HG03060 (cell line): ENCODE measurements around the gene NCAN.
"Not testable (repeated sequence)": the region's sequence is repeated elsewhere in the genome, so short reads cannot be mapped to it uniquely, and the experiment has no call there.

Source experiments
- ATAC-seq: cut with Tn5 transposase; IDR thresholded peaks from one replicate; pipeline ENCODE4 v1.9.1; 2021; ENCODE audit warnings: low read depth, moderate number of reproducible peaks; ENCODE audit not compliant: unreplicated experiment

The NCAN gene

DNA sequence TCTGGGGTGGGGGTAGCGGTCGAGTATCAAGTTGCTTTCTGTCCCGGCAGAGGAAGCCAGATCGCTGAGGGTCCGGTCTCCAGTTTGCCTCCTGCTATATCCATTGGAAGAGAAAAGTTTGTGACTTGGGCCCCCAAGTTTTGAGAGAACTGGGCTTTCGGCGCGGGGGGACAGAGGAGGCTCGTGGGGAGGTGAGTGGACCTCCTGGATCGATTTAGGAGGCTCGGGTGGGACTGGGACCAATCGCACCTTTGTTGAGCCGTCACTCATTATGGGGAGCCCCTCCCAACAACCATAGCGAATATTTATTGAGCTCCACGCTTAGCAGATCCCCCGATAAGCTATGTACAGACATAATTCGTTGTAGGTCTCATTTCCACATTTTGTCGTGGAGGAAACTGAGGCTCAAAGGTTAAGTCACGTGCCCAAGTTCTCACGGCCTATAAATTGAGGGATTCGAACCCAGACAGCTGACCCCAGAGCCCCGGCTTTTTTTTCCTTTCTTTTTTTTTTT is 18.8 kb upstream of the NCAN start:
- ATAC-seq = no peak

DNA sequence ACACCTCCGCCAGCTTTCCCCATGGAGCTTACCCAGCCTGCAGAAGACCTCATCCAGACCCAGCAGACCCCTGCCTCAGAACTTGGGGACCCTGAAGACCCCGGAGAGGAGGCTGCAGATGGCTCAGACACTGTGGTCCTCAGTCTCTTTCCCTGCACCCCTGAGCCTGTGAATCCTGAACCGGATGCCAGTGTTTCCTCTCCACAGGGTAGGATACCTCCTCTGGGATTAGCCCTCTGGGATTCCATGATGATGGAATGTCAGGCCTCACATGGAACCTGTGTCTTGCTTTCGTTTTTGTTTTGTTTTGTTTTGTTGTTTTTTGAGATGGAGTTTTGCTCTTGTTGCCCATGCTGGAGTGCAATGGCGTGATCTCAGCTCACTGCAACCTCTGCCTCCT is 17.8 kb upstream of the NCAN start:
- ATAC-seq = no peak

DNA sequence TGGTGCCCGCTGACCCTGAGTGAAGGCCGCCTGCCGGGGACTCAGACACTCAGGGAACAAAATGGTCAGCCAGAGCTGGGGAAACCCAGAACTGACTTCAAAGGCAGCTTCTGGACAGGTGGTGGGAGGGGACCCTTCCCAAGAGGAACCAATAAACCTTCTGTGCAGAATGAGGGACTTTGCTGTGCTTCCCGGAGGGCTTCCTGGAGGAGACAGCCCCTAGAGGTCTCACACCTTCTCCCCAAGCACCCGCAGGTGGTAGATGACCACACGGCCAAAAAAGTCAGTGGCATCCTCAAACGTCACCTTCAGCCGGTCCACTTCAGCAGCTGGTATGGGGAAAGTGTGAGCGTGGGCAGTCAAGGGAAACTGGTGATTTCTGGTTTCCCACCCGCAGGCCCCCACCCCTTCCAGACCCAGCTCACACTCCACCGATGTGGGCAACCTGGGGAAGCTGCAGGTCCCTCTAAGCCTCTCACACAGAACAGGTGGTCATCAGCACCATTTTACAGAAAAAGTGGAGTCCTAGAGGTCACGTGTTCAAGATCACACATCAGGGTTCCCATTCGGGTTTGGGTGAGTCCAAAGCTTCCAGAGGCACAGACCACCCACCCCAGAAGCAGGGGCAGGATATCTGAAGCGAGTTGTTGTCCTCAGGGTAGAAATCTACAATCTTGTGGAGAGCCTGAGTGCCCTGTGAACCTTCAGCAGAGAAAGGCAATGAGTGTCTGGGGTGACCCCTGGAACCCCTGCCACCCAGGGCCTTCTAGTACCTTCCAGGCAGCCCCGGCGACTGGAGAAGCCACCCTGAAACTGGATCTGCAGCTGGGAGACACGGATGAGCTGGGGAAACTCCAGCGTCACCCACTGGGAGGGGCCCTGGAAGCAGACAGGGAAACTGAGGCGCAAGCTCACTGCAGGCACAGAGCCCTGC is 9.8 kb upstream of the NCAN start:
- no peak for ATAC-seq

DNA sequence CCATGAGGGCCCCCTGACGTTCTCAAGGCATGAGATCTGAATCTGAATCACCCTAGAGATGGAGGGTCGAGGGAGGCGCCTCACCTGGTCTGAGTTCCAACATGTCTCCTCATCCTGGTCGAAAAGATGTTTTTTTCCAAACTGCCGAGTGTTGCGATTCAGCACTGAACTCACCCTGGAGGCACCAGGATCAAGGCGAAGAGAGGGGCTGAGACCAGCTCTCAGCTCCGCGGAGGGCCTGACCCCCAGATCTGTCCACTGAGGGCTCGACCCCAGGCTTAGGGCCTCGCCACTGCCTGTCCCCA is 9.1 kb upstream of the NCAN start:
- no peak for ATAC-seq

DNA sequence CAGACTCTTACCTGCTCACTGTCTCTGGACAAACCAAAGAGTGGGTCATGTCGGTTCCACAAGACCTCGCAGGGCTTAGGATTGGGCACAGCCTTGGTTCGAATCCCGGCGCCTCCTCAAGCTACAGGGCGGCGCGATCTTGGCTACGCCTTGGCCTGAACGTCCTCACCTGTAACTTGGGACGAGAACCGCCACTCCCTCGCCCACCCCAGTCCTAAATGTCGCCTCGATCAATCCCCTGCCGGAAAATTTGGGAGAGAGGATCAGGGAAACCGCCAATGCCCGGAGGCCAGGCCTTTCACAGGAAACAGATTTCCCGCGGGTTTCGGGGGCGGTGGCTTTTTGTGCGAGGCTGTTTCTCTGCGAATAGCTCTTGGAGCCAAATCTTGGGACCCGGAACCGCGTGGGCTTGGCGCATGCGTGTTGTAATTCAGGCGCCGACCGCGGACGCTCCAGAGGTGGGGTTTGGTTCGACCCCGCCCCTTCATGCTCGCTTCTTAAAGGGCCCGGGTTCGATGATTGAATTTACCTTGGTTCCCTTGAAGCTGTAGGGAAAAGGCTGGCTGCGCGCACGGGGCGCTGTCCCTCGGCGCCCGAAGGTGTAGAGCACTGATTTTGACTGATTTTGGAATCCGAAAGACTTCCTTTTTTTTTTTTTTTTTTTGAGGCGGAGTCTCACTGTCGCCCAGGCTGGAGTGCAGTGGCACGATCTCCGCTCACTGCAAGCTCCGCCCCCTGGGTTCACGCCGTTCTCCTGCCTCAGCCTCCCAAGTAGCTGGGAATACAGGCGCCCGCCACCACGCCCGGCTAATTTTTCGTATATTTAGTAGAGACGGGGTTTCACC is 8.5 kb upstream of the NCAN start, which contains the start of gene NR2C2AP:
TSS of gene NR2C2AP (minus strand) at position 403 of the 845 bp plus-strand sequence. CDS start at position 49, 354 bp downstream.
- no peak for ATAC-seq

DNA sequence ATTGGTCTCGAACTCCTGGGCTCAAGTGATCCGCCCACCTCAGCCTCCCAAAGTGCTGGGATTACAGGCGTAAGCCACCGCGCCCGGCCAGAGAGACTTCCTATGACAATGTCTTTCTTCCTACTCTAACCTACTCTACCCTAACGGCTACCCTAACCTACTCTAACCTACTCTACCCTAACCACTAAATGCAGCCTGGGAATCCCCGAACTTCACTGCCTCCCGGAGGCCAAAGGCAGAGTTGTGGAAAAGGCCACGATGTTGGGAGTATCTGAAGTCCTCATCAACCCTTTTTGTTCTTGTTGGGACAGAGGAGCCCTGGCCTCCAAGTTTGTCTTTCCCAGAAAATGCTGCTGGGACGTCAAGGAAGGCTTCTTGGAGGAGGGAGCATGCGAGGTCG is 7.6 kb upstream of the NCAN start:
- no peak for ATAC-seq

DNA sequence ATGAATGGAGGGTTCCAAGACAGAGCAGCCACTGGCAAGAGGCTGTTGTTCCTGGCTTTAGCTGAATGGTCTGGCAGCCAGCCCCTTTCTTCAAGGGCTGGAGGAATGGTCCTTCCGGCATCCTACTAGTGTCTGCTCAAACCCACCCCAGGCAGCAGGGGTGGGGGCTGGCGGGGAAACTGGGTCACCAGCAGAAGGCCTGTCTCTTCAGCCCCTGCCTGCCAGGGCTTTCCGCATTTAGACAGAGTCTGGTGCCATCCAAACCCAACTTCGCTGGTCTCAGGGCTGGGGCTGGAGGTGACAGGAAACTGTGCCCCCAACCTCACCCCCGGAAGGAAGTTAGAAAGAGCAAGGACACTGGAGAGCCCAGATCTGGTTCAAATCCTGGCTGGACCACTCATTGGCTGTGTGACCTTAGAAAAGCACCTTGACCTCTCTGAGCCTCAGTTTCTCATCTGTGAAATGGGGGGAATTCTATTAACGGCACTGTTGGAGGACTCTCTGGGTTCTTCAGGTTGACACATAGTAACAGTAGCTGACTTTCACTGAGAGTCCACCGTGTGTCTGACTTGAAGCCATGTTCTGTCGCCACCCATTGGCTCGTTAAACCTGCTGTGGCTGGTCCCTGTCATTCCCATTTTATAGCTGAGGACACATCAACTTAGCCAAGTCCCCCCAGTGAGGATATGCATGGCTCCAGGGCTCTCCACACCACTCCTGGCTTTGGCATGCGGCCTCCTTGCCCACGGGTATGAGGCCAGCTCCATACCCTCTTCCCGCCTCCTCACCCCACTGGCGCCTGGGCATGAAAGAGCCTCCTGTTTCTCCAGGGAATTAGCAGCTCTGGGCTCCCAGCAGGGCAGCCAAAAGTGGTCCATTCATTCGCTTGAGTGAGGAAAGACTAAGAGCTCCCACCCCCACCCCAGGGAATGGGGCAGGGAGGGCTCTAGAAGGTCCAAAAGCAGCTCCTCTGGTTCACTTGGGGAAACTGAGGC is 6.0 kb upstream of the NCAN start:
- ATAC-seq = no peak

DNA sequence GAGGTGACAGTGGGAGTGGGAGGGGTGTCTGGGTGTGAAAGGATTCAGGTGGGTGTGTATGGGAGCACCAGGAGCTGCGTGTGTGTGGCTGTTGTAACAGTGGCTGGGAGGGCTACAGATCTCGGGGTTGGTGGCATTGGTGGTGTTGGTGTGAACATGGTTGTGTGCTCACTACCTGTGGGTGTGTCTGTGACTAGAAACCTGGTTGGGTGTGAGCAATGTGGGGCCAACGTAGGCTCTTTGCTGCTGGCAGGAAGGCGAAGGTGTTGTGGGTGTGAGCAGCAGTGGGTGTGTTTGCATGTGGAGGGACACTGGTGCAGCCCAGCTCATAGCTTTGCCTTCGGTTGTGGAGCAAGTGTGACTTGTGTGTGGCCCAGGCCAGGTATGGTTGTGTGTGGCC is 4.8 kb upstream of the NCAN start:
- no peak for ATAC-seq

DNA sequence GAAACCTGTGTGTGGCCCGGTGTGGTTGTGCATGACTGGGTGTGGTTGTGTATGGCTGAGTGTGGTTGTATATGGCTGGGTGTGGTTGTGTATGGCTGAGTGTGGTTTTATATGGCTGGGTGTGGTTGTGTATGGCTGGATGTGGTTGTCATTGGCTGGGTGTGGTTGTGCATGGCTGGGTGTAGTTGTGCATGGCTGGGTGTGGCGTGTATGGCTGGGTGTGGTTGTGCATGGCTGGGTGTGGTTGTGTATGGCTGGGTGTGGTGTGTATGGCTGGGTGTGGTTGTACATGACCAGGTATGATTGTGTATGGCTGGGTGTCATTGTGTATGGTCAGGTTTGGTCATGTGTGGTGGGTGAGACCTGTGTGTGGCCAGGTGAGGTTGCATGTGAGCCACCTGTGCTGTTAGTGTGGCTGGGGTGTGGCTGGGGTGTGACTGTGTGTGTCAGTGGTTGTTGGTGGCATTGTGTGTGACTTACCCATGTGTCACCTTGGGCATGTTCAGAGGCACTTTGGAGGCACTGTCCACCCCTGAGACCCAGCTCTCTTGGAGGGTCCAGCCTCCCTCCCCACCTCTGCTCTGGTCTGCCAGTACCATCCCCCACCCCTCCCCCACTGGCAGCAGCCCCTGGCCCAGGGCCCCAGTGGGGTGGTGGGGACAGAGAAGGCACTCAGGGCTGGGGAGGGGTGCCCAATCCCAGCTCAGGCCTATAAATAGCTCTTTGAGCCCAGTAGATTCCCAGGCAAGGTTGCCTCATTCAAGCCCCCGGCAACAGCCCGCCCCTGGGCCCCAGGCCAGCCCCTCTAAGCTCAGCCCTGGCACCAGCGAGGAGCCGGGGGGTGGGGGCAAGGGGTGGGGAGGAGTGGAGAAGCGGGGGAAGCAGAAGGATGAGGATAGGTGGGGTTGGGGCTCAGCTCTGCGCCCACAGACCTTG is 3.9 kb upstream of the NCAN start:
- no peak for ATAC-seq

DNA sequence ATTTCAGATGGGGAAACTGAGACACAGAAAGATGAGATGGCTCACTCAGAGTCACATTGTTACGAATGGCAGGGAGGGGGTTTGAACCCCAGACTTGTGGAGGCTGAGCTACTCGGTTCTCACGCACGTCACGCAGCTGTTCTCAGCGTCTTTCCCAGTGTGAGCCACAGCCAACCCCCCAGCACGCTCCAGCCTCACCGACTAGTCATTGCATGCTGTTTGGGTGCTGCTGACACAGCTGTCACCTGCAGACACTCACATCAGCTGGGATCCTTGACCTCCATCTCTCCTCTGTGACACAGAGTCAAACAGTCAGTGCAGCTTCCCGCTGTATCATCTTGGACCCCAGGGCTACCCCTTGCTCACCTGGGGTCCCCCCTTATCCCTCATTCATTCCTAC is 2.4 kb upstream of the NCAN start:
- no peak for ATAC-seq

DNA sequence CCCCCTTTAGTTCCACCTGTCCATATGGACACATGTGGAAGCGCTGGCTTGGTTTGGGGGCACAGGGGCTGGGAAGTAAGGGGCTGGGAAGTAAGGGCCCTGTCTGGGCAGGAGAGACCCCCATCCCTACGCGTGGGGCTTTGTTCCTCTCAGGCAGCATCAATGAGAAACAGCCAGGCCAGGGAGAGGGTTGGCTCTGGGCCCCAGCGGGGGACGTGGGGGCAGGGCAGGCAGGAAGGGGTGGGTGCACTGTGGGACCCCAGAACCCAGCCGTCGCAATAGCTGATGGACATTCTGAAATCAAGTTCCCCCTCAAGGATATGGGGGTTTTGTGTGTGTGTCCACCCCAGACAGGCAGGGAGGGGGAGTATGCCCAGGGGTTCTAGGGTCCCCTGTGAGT is 1.2 kb downstream of the NCAN start:
- ATAC-seq = no peak

DNA sequence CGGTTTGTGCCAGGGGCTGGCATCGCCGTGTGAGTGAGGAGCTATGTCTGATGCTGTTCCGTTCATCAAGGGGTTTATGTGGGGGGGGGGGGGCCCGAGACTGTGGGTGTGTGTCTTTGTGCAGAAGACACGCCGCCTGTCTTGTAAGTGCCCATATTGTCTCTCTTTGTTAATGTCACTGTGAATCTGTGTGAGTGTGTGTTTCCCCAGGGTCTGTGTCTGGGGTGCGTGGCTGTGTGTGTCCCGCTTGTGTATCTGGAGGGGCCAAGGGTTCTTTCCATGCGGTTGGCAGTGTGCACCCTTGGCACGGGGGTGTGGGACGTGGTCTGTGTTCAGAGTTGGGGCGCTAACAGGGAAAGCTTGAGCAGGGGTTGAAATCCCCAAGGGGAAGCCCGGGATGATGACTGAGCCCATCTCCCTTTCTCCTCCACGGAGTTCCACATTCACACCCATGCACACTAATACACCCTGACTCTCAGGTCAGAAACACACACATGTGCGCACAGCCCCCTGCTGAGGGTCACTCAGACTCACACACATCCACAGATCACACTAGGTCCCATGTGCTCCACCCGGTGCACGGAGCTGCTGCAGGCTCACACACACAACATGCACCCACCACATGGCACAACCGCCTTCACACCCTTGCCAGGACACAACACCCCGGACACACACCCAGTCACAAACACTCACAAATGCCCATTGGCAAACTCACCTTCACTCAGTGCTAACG is 1.8 kb downstream of the NCAN start:
- no peak for ATAC-seq

DNA sequence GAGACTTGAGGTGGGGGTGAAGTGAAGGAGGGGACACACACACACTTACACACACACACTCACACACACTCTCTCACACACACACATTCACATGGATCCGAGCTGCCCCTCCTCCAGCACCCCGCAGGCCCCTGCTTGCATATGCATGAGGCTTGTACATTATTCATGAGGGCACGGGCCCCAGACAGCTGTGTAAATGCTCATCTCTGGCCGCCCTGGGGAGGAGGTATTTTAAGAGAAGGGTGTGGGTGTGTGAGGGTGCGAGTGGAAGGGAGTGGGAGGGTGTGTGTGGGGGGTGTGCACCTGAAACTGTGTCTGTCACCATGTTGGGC is 2.4 kb downstream of the NCAN start:
- ATAC-seq = no peak

DNA sequence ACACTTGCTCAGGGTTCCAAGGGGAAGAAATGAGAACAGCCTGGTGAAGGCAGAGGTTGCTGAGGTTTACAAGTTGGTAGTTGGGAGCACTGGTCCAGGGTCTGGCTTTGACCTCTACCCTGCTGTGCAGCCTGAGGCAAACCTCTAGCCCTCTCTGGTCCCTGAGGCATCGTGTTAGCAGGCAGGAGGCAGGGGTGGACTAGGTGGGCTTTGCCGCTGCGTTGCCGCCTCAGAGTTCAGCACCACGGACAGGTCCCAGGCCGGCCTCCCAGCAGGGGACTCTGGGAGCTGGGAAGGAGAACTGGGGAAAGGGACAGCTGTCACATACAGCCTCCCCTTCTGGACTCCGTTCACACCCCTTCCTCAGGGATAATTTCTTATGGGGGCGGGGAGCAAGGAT is 3.1 kb downstream of the NCAN start:
- ATAC-seq = no peak

DNA sequence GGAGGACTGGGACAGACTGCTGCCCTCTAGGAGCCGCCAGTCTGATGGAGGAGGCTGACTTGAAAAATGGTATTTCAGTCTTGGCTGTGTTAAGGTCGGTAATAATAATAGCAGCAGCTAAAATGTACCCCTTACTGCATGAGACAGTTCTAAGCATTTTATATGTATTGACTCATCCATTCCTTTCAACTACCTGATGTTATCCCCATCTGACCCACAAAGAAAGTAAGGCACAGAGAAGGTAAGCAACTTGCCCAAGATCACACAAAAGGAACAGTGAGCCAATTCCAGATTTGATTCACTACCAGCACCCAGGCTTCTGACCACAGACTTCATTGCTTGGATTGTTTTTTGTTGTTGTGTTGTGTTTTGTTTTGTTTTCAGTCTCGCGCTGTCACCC is 4.0 kb downstream of the NCAN start:
- no peak for ATAC-seq

DNA sequence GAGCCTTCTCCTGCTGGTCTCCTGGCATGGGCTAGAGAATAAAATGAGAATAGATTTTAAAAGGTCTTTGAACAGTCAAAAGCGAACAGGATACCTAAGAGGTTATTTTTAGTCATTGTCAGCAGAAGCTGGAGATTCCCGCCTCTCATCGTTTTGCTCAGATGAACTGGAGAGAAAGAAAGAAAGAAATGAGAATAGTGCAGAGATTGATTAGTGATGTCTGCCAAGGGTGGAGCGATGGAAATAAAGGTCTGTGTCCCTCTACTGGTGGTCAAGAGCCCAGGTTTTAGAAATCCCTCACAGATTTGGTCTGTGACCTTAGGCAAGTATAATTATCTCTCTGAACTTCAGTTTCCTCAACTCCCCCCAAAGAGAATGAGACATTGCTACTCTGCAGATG is 5.3 kb downstream of the NCAN start:
- ATAC-seq = no peak

DNA sequence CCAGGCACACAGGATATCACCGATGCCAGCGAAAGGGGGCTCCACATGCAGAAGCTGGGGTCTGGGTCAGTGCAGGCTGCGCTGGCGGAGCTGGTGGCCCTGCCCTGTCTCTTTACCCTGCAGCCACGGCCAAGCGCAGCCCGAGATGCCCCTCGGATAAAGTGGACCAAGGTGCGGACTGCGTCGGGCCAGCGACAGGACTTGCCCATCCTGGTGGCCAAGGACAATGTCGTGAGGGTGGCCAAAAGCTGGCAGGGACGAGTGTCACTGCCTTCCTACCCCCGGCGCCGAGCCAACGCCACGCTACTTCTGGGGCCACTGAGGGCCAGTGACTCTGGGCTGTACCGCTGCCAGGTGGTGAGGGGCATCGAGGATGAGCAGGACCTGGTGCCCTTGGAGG is 7.2 kb downstream of the NCAN start:
- no peak for ATAC-seq

DNA sequence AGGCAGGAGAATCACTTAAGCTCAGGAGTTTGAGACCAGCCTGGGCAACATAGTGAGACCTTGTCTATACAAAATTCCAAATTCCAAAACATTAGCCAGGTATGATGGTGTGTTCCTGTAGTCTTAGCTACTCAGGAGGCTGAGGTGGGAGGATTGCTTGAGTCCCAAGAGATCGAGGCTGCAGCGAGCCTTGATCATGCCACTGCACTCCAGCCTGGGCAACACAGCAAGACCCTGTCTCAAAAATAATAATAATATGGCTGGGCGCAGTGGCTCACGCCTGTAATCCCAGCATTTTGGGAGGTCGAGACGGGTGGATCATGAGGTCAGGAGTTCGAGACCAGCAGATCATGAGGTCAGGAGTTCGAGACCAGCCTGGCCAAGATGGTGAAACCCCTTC is 9.2 kb downstream of the NCAN start:
- not testable (repeated sequence) for ATAC-seq

DNA sequence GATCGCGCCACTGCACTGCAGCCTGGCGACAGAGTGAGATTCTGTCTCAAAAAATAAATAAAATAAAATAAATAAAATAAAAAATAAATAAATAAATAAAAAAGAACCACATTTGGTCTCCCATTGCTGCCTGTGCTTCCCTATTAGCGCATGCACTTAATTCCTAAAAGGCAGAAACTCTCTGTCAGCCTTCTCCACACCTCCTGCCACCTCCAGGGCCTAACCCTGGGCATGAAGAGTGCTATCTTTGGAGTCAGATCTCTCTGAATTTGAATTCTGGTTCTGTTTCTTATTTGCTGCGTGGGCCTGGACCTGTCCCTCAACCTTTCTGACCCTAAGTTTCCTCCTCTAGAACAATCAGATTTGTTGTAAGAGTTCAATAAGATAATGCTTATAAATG is 11.3 kb downstream of the NCAN start:
- no peak for ATAC-seq
